Neural progenitor cell (in vitro differentiated cells): Measurements from ENCODE around the gene ZNF346. TPM values are rescaled to one million over a fixed set of nuclear protein-coding genes. Genes with fewer than 3 reads are reported as not detected.
"Not testable (repeated sequence)": the region's sequence is repeated elsewhere in the genome, so short reads cannot be mapped to it uniquely, and the experiment has no call there.

ENCODE experiments used
- DNase-seq: peaks from one replicate; pipeline ENCODE4 v3.0.0-alpha.2; 2016; ENCODE audit warnings: low spot score
- H2AFZ ChIP-seq: fragments of 200-600 bp; sonication (generic); replicated peaks from 2 replicates; pipeline ENCODE4 v1.6.1; 2016; ENCODE audit warnings: antibody characterized with exemption
- H3F3A ChIP-seq: fragments of 200-600 bp; sonication (generic); 2 replicates; pipeline ENCODE4 v1.6.1; 2016; ENCODE audit warnings: antibody characterized with exemption, low read depth
- H3K27ac ChIP-seq: fragments of 200-600 bp; sonication (generic); 2 replicates; pipeline ENCODE4 v1.5.1; 2016; ENCODE audit warnings: mild to moderate bottlenecking
- H3K27me3 ChIP-seq: fragments of 200-600 bp; sonication (generic); 2 replicates; pipeline ENCODE4 v1.6.1; 2016; ENCODE audit warnings: mild to moderate bottlenecking, moderate library complexity
- H3K36me3 ChIP-seq: fragments of 200-600 bp; sonication (generic); 2 replicates; pipeline ENCODE4 v1.5.1; 2016
- H3K4me1 ChIP-seq: fragments of 200-600 bp; sonication (generic); 2 replicates; pipeline ENCODE4 v1.6.1; 2016; ENCODE audit warnings: mixed run types
- H3K4me2 ChIP-seq: fragments of 200-600 bp; sonication (generic); 2 replicates; pipeline ENCODE4 v1.6.1; 2016
- H3K4me3 ChIP-seq: fragments of 200-600 bp; sonication (generic); 2 replicates; pipeline ENCODE4 v1.5.1; 2016
- H3K79me2 ChIP-seq: fragments of 200-600 bp; sonication (generic); 2 replicates; pipeline ENCODE4 v1.6.1; 2016; ENCODE audit warnings: low read depth
- H3K9ac ChIP-seq: fragments of 200-600 bp; sonication (generic); 2 replicates; pipeline ENCODE4 v1.6.1; 2016
- H3K9me3 ChIP-seq: fragments of 200-600 bp; sonication (generic); 2 replicates; pipeline ENCODE4 v1.5.1; 2016; ENCODE audit warnings: low read depth
- H4K20me1 ChIP-seq: fragments of 200-600 bp; sonication (generic); 2 replicates; pipeline ENCODE4 v1.6.1; 2016; ENCODE audit warnings: low read depth
- H3K27ac Mint-ChIP-seq: 3 replicates; pipeline ENCODE4 v1.8.0; 2021; ENCODE audit warnings: mixed read lengths
- H3K27me3 Mint-ChIP-seq: 2 replicates; pipeline ENCODE4 v1.8.0; 2022; ENCODE audit warnings: low read depth, mild to moderate bottlenecking, inconsistent platforms, moderate library complexity, mixed read lengths; ENCODE audit not compliant: insufficient read depth
- H3K36me3 Mint-ChIP-seq: 3 replicates; pipeline ENCODE4 v1.8.0; 2021; ENCODE audit warnings: mixed read lengths
- H3K4me1 Mint-ChIP-seq: 3 replicates; pipeline ENCODE4 v1.8.0; 2021; ENCODE audit warnings: mixed read lengths
- H3K4me3 Mint-ChIP-seq: 3 replicates; pipeline ENCODE4 v1.8.0; 2021; ENCODE audit warnings: mild to moderate bottlenecking, moderate library complexity, mixed read lengths
- H3K9me3 Mint-ChIP-seq: 3 replicates; pipeline ENCODE4 v1.8.0; 2020; ENCODE audit warnings: mixed read lengths
- EZH2 ChIP-seq: fragments of 200-600 bp; sonication (generic); IDR thresholded peaks from 2 replicates; pipeline ENCODE4 v1.6.1; 2017; ENCODE audit warnings: antibody characterized with exemption, mild to moderate bottlenecking, moderate library complexity
- EZH2phosphoT487 ChIP-seq: fragments of 200-600 bp; sonication (generic); IDR thresholded peaks from 2 replicates; pipeline ENCODE4 v1.6.1; 2017; ENCODE audit warnings: antibody characterized with exemption
- total RNA-seq: library from RNA; depleted of rRNA; stranded (reverse); fragments of >200 nt; gene quantifications from 2 replicates; pipeline ENCODE4 v1.2.3, GENCODE V29; 2015; ENCODE audit warnings: low replicate concordance
- TF ChIP-seq, protein P1 (sequence below): fragments of 200-600 bp; sonication (generic); IDR thresholded peaks from 2 replicates; pipeline ENCODE4 v1.5.1; 2017; ENCODE audit warnings: antibody characterized with exemption, mild to moderate bottlenecking

ZNF346 gene
- total RNA-seq, 1 donor from 2014 or later, result 28.2 TPM

DNA sequence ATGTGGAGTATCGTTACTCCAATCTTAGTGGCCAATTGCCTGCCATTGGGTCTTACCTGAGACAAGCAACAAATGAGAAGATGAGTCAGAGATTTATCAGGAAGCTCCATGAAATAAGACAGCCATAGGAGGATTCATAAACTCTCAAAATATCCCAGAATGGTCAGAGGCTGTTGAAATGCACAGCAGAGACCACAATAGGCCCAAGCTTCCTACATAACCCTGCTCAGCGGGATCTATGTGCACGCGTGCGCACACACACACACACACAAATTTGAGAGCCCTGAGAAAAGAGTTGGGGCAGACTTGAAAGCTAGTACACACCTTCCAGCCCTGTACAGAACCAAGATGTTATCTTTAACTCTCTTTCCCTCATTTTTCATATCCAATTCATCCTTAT lies 25.7 kb upstream of the ZNF346 start:
- Histone ChIP-seq H3K4me1 (no peaks in the 10 kb centered on the region), H3K27me3 (no peaks in the 10 kb centered on the region), H3F3A (peaks cover 28% of the 10 kb centered on the region), H2AFZ (no peak overlapping the region), H3K9ac (no peak overlapping the region), H4K20me1 (no peaks in the 10 kb centered on the region), H3K9me3 (peaks cover 19% of the 10 kb centered on the region), H3K36me3 (peaks cover 5% of the 10 kb centered on the region), H3K4me3 (no peak overlapping the region), H3K4me2 (no peak overlapping the region), H3K27ac (no peak overlapping the region), H3K79me2 (peaks cover 100% of the 10 kb centered on the region)
- TF ChIP-seq, protein P1, sequence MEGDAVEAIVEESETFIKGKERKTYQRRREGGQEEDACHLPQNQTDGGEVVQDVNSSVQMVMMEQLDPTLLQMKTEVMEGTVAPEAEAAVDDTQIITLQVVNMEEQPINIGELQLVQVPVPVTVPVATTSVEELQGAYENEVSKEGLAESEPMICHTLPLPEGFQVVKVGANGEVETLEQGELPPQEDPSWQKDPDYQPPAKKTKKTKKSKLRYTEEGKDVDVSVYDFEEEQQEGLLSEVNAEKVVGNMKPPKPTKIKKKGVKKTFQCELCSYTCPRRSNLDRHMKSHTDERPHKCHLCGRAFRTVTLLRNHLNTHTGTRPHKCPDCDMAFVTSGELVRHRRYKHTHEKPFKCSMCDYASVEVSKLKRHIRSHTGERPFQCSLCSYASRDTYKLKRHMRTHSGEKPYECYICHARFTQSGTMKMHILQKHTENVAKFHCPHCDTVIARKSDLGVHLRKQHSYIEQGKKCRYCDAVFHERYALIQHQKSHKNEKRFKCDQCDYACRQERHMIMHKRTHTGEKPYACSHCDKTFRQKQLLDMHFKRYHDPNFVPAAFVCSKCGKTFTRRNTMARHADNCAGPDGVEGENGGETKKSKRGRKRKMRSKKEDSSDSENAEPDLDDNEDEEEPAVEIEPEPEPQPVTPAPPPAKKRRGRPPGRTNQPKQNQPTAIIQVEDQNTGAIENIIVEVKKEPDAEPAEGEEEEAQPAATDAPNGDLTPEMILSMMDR, result no peak
- TF ChIP-seq EZH2phosphoT487 (no peak), EZH2 (no peak)
- peaks cover 46% of the 10 kb centered on the region for H3K9me3 Mint-ChIP-seq
- peaks cover 43% of the 10 kb centered on the region for H3K36me3 Mint-ChIP-seq
- H3K4me1 Mint-ChIP-seq, result no peaks in the 10 kb centered on the region
- H3K4me3 Mint-ChIP-seq, result no peak overlapping the region
- no peak for DNase-seq
- no peak overlapping the region for H3K27ac Mint-ChIP-seq
- no peaks in the 10 kb centered on the region for H3K27me3 Mint-ChIP-seq

DNA sequence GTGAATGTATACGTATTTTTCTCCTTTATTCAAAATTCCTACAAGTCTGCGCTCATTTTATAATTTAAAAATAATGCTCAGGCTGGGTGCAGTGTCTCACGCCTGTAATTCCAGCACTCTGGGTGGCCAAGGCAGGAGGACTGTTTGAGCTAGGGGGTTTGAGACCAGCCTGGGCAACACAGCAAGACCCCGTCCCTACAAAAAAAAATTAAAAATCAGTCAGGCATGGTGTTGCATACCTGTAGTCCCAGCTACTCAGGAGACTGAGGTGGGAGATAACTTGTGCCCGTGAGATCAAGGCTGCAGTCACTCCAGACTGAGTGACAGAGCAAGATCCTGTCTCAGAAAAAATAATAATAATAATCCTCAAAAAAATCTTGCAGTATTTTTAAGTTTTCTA lies 23.7 kb upstream of the ZNF346 start:
- Histone ChIP-seq H3K4me1 (peaks cover 3% of the 10 kb centered on the region), H4K20me1 (peaks cover 7% of the 10 kb centered on the region), H3K36me3 (peaks cover 4% of the 10 kb centered on the region), H3K27me3 (no peaks in the 10 kb centered on the region), H3K4me3 (no peak overlapping the region), H3K79me2 (peaks cover 100% of the 10 kb centered on the region), H2AFZ (no peak overlapping the region), H3K27ac (no peak overlapping the region), H3K9ac (no peak overlapping the region), H3F3A (peaks cover 28% of the 10 kb centered on the region), H3K9me3 (peaks cover 12% of the 10 kb centered on the region), H3K4me2 (no peak overlapping the region)
- Mint-ChIP-seq H3K27me3 (peaks cover 2% of the 10 kb centered on the region), H3K9me3 (peaks cover 33% of the 10 kb centered on the region), H3K36me3 (peaks cover 41% of the 10 kb centered on the region), H3K27ac (no peak overlapping the region), H3K4me3 (no peak overlapping the region), H3K4me1 (no peaks in the 10 kb centered on the region)
- no peak for TF ChIP-seq EZH2
- TF ChIP-seq, protein P1, result no peak
- TF ChIP-seq EZH2phosphoT487, result no peak
- no peak for DNase-seq

DNA sequence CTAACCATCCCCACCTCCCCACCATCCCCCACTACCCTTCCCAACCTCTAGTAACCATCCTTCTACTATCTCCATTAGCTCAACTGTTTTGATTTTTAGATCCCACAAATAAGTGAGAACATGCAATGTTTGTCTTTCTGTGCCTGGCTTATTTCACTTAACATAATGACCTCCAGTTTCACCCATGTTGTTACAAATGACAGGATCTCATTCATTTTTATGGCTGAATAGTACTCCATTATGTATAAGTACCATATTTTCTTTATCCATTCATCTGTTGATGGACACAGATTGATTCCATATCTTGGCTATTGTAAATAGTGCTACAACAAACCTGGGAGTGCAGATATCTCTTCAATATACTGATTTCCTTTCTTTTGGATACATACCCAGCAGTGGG lies 23.0 kb upstream of the ZNF346 start:
- not testable (repeated sequence) for DNase-seq, H3K4me2 ChIP-seq, H3K4me3 Mint-ChIP-seq, H2AFZ ChIP-seq, H3K27me3 ChIP-seq, H3K36me3 ChIP-seq, H3K4me3 ChIP-seq, H3K27me3 Mint-ChIP-seq, H3K27ac ChIP-seq, H3K4me1 Mint-ChIP-seq, H3K9me3 ChIP-seq, H3K9ac ChIP-seq, H3K27ac Mint-ChIP-seq
- Histone ChIP-seq H3K4me1 (peaks cover 10% of the 10 kb centered on the region), H3F3A (peaks cover 22% of the 10 kb centered on the region), H3K79me2 (peaks cover 100% of the 10 kb centered on the region), H4K20me1 (peaks cover 14% of the 10 kb centered on the region)
- H3K36me3 Mint-ChIP-seq, result peaks cover 37% of the 10 kb centered on the region
- H3K9me3 Mint-ChIP-seq, result peaks cover 28% of the 10 kb centered on the region

DNA sequence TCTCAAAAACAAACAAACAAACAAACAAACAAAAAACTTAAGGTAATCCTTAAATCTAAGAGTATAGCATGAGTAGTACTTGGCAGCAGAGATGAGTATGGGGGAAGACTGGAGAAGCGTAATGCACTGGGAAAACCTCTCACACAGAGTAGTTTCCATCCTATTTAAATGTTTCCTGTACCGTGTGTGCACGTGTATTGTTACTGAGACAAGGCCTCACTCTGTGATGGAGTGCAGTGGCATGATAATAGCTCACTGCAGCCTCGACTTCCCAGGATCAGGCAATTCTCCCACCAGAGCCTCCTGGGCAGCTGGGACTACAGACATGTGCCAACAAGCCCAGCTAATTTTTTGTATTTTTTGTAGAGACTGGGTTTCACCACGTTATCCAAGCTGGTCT lies 18.8 kb upstream of the ZNF346 start:
- Histone ChIP-seq H3K27me3 (no peaks in the 10 kb centered on the region), H3K9ac (no peak overlapping the region), H3K4me1 (peaks cover 19% of the 10 kb centered on the region), H3K79me2 (peaks cover 75% of the 10 kb centered on the region), H3K4me2 (peak overlapping the region; percentile 78), H3K9me3 (no peaks in the 10 kb centered on the region), H3K27ac (no peak overlapping the region), H2AFZ (no peak overlapping the region), H3F3A (peaks cover 31% of the 10 kb centered on the region), H3K4me3 (no peak overlapping the region), H3K36me3 (no peaks in the 10 kb centered on the region), H4K20me1 (peaks cover 26% of the 10 kb centered on the region)
- peaks cover 13% of the 10 kb centered on the region for H3K4me1 Mint-ChIP-seq
- H3K36me3 Mint-ChIP-seq, result peaks cover 20% of the 10 kb centered on the region
- DNase-seq, result no peak
- peaks cover 2% of the 10 kb centered on the region for H3K27me3 Mint-ChIP-seq
- no peak overlapping the region for H3K4me3 Mint-ChIP-seq
- H3K27ac Mint-ChIP-seq, result no peak overlapping the region
- TF ChIP-seq EZH2, result no peak
- TF ChIP-seq EZH2phosphoT487, result no peak
- TF ChIP-seq, protein P1, result no peak
- peaks cover 11% of the 10 kb centered on the region for H3K9me3 Mint-ChIP-seq
